Endothelial cell of umbilical vein (primary cell): ENCODE results near the gene GNRHR.

Source experiments
- CTCF ChIP-seq, 2 donors: IDR thresholded peaks; 1 replicate in 1 of 2; 2 replicates in 1 of 2; pipeline ENCODE4 v1.5.1; 2011; ENCODE audit warnings: low read length in 2 of 2, mild to moderate bottlenecking in 2 of 2, moderate library complexity in 2 of 2, control low read depth in 1 of 2, inconsistent platforms in 1 of 2, low read depth in 1 of 2; ENCODE audit not compliant: insufficient read depth in 1 of 2; ENCODE audit errors: extremely low read depth in 1 of 2
- EZH2 ChIP-seq: IDR thresholded peaks from 2 replicates; pipeline ENCODE4 v1.6.1; 2012; ENCODE audit warnings: borderline replicate concordance, low read depth, mild to moderate bottlenecking, moderate library complexity, low read length, inconsistent platforms; ENCODE audit not compliant: severe bottlenecking
- FOS ChIP-seq: IDR thresholded peaks from 2 replicates; pipeline ENCODE4 v1.6.1; 2011; ENCODE audit warnings: mild to moderate bottlenecking, low read length, moderate library complexity, borderline replicate concordance; ENCODE audit not compliant: insufficient read depth
- GATA2 ChIP-seq: IDR thresholded peaks from 2 replicates; pipeline ENCODE4 v1.7.0; 2011; ENCODE audit warnings: low read depth, mild to moderate bottlenecking, moderate library complexity, mixed read lengths, low read length; ENCODE audit not compliant: insufficient read length, insufficient read depth
- MYC ChIP-seq: IDR thresholded peaks from one replicate; pipeline ENCODE4 v1.6.1; 2011; ENCODE audit warnings: mild to moderate bottlenecking, low read depth, low read length
- POLR2A ChIP-seq: IDR thresholded peaks from 2 replicates; pipeline ENCODE4 v1.6.1; 2012; ENCODE audit warnings: low read depth, mild to moderate bottlenecking, control low read depth, low read length
- POLR2AphosphoS5 ChIP-seq: IDR thresholded peaks from 2 replicates; pipeline ENCODE4 v1.6.1; 2012; ENCODE audit warnings: low read depth, mild to moderate bottlenecking, control low read depth, low read length, moderate library complexity; ENCODE audit not compliant: insufficient read depth
- TF ChIP-seq, protein P1 (sequence below): IDR thresholded peaks from 2 replicates; pipeline ENCODE4 v1.6.1; 2011; ENCODE audit not compliant: insufficient read depth, insufficient read length

GRCh38 chr4:67787311-67787710 lies 33.1 kb upstream of the GNRHR start:
- no peak for TF ChIP-seq POLR2A
- no peak for TF ChIP-seq FOS
- no peak for TF ChIP-seq CTCF (IDR thresholded peaks at IDR 0.05; ENCODE audit: extremely low read depth in 1 of 2, insufficient read depth in 1 of 2, low read depth in 1 of 2, low read length in 2 of 2)
- no peak for TF ChIP-seq POLR2AphosphoS5
- no peak for TF ChIP-seq GATA2
- no peak for TF ChIP-seq EZH2
- TF ChIP-seq, protein P1, sequence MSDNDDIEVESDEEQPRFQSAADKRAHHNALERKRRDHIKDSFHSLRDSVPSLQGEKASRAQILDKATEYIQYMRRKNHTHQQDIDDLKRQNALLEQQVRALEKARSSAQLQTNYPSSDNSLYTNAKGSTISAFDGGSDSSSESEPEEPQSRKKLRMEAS = no peak
- no peak for TF ChIP-seq MYC
